Activated CD4-positive, alpha-beta T cell treated with anti-CD3 and anti-CD28 coated beads, Interleukin-2, amount 50 U/mL, for 4 hours (primary cell): Measurements from ENCODE around the gene TCL1A.
"Not testable (repeated sequence)": the region's sequence is repeated elsewhere in the genome, so short reads cannot be mapped to it uniquely, and the experiment has no call there.

Experiments used
- DNase-seq, 2 experiments: peaks; one replicate each; pipeline ENCODE4 v3.0.0-alpha.2; 2020

The TCL1A gene

GRCh38 chr14:95674613-95675012 lies 39.3 kb downstream of the TCL1A start:
- no peak for DNase-seq

DNA sequence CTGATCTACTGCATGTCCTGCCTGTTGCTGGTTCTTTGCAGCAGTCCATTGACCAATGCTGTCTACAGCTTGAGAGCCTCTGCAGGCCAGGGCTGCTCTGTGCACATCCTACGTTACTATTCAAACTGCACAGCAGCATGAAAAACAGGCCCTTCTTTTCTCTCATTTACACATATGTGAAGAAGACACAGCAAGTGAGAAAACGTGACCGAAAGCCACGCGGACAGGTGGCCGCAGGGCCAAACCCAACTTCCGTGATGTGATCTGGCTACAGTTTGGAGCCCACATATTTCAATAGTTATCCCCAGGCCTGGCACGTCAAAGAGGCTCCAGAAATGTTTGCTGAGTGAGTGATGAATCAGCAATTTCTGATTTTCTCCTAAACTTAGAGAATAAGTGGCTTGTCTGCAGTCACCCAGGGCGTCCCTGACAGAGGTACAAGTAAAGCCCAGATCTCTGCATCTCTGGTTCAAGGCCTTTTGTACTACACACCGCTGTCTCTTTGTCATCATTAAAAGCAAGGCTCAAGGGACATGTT lies 45.6 kb downstream of the TCL1A start:
- no peak for DNase-seq

DNA sequence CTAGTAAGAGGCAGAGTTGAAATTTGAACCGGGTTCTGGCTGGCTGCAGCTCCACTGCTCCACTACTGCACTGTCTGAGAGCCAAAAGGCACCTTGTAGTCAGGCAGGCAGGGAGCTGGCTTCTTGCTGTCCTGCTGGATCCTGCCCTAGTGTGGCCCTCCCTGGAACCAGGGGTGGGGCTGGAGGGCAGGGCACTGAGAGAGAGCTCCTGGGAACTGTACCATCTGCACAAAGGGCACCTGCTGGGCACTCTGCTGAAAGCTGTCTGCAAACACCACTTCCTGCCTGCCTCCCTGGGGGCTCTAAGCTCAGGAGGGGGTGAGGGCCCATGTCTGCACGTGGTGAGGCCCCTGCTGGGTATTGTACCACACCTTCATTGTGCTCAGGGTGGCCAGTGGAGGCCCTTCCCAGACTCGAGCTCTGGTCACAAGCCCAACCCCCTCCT lies 46.7 kb downstream of the TCL1A start:
- no peak for DNase-seq

- DNase-seq: no peak
Observed at GRCh38 chr14:95666450-95666849, 47.5 kb downstream of the TCL1A start.

- DNase-seq: not testable (repeated sequence)
Observed at GRCh38 chr14:95665530-95665929, 48.4 kb downstream of the TCL1A start.

DNA sequence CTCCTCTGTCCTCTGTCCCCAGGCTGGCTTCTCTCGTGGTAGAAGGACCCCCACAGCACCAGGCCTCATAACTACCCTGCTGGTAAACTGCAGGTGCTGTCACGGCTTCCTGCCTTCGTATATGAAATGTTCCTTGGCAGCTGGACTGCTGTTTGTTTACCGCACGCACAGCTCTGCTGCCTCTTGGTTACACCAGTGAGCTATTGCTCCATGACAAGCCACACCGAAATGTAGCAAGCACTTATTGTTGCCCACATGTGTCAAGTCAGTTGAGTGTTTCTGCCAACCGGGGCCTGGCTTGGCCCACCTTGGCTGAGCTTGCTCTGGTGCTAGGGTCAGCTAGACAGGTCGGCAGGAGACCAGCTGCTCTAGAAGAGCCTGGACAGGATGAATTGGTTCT lies 49.4 kb downstream of the TCL1A start:
- no peak for DNase-seq

- DNase-seq: no peak
Observed at GRCh38 chr14:95664066-95664465, 49.9 kb downstream of the TCL1A start.

DNA sequence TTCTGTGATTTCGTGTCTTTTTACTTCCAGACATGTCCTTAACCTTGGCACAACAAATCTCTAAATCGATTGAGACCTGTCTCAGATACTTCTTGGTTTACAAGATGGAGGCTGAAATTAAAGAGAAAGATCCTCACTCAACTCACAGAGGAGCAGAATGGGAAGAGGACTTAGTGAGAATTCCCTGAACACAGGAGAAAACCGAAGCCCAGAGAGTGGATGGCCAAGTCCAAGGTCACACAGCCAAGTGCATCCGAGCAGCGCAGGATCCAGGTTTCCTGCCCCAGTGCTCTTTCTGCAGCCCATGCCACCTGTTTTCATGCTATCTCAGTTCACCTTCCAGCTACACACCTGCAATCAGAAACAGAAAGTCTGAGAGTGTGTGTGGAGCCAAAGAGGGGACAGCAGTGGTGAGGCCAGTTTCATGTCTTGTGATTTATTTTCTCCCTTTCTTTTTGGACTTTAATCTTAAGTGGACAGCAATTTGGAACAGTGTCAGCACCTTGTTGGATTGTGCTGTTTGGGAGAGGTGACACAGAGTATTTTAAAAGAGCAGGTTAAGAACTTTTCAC lies 50.6 kb downstream of the TCL1A start:
- no peak for DNase-seq

DNA sequence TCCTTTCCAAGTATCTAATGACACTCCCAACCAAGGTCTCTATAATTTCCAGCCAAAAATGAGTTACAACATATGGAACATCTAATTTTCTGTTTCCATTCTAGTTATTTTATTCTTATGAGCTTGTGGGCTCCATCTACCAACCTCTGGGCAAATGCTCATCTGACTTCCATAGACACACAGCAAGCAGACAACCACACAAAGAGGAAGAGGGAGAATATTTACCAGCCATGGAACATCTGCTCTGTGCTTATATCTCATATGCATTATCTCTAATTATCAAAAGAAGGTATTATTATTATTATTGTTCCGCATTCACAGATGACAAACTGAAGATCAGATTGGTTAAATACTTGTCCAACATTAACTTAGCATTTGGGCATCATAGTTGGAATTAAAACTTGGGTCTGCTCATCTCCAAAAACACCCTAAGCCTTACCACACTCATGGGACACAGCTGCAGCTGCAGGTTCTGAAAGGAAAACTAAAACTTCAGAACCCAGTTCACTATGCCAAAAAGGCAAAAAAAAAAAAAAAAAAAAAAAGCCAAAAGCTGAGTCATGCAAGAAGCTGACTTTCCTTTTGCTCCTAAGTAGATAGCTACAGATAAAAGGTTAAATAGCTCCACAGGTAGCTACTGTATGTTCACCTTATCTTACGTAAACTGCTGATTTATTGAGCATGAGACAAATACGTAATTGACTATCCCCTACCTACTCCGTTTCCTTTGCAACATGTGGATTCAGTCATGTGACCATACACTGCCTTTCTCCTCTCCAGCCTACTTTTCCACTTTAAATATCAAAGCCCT lies 51.3 kb downstream of the TCL1A start:
- no peak for DNase-seq

DNA sequence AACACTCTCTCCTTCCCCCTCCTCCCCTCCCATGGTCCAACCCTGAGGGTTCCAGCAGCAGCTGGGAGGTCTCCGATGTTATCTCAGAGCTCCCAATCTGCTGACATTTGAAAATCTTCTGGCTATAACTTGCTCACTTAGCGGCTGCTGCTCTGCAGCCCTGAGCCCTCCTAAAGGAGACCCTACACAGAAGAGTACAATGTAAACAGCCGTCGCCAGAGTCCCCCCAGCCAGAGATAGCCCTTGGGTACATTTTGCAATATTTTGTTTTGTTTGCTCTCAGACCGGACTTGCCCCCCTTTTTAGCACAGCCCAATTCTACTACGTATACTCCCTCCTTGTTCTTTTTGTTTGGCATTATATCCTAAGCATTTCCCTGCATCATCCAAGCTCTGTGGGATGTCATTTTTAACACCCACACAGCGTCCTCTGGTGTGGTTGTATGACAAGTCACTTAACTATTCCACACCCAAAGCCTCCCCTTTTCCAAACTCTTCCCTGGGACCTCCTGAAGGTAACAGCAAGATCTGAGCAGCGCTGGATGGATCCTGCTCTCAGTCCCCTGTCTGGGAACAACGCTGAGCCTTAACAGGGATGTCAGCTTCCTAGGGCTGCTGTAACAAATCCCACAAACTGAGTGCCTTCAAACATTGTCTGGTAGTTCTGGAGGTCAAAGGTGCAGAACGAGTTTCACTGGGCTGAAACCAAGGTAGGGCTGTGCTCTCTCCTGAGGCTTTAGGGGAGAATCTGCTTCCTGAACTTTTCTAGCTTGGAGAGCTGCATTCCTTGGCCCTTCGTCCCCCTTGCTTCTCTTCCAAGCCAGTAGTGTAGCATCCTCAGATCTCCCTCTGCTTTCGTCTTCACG lies 53.0 kb downstream of the TCL1A start:
- no peak for DNase-seq

DNA sequence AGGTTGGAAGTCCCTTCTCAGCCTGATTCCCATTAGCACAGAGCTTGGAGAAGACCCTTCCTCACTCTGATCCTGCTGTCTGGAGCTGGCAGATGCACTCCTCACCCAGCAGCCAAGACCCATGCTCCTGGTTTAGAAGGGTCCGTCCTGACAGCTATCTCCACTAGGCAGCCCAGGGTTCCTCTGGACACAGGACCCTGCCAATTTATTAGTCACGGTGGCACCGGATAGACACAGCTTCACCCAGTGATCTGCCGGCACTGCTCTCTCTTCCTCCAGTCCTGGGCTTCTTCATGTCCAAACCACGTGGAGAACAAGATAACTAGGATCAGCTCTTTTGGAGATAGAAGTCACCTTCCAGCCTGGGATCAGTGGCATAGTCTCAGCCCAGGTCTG lies 53.9 kb downstream of the TCL1A start:
- no peak for DNase-seq
